ENCODE data around the gene SPTB.

DNA sequence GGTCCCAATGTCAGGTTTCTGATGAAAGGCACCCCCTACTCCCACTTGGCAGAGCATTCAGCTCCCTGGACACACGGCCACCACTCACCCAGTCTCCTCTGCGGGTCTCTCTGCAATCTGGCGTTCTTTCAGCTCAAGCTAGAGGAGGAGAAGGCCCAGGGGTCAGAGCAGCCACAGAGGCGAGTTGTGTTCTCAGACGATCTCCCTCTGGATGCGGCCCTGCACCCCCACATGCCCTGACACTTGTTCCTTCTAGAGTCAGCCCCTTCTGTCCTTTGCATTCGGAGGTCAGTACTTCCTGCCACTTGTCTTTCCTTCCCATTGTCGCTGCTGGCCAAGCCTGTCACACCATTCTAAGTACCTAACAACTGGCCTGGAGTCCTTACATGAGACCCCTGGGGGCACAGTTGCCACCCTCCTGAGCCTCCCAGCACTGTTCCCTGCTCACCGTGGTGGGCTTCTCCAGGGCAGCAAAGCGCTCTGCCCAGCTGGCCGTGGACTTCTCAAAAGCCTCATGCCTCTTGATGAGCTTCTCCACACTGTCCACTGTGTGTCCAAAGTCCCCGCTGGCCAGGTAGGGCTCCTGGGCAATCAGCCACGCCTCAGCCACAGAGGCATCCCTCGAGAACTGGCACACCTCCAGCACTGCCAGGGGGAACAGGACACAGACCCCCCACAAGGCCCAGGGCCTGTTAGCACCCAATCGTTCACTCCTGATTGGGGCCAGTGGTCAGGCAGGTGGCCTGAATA, 112.3 kb downstream of the SPTB start:
- TF ChIP-seq CTCF (IDR thresholded peaks at IDR 0.05; ENCODE audit: low read depth, low read length), result no peak
- TF ChIP-seq, protein P1, sequence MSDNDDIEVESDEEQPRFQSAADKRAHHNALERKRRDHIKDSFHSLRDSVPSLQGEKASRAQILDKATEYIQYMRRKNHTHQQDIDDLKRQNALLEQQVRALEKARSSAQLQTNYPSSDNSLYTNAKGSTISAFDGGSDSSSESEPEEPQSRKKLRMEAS (IDR thresholded peaks at IDR 0.05; ENCODE audit: low read depth, low read length), result no peak
- TF ChIP-seq POLR2A (IDR thresholded peaks at IDR 0.05; ENCODE audit: extremely low read depth, insufficient read length), result no peak
- no peak for TF ChIP-seq MYC (IDR thresholded peaks at IDR 0.05; ENCODE audit: low read depth, low read length)
